Duodenal mucosa (tissue), 2 donors: ENCODE results near the gene DNTT.
A peak's percentile ranks its signal among the peaks of the same experiment; 100 is the strongest.

Source experiments
- H3K27ac ChIP-seq: one replicate; pipeline ENCODE4 v1.7.0; 2013; ENCODE audit warnings: low read depth, low read length
- H3K27me3 ChIP-seq, 2 donors: one replicate each; pipeline ENCODE4 v1.7.0; 2013; ENCODE audit warnings: low read length in 2 of 2, control low read depth in 1 of 2; ENCODE audit not compliant: insufficient read depth in 2 of 2, control insufficient read depth in 1 of 2
- H3K36me3 ChIP-seq, 2 donors: one replicate each; pipeline ENCODE4 v1.7.0; 2013; ENCODE audit warnings: low read length in 2 of 2, control low read depth in 1 of 2; ENCODE audit not compliant: insufficient read depth in 2 of 2, control insufficient read depth in 1 of 2
- H3K4me1 ChIP-seq, 2 donors: one replicate each; pipeline ENCODE4 v1.7.0; 2013; ENCODE audit warnings: low read length in 2 of 2, control low read depth in 1 of 2; ENCODE audit not compliant: insufficient read depth in 2 of 2, control insufficient read depth in 1 of 2
- H3K4me3 ChIP-seq, 2 donors: one replicate each; pipeline ENCODE4 v1.7.0; 2013; ENCODE audit warnings: low read length in 2 of 2, low read depth in 1 of 2
- H3K9ac ChIP-seq, 2 donors: one replicate each; pipeline ENCODE4 v1.7.0; 2013; ENCODE audit warnings: low read length in 2 of 2, low read depth in 1 of 2
- H3K9me3 ChIP-seq, 2 donors: one replicate each; pipeline ENCODE4 v1.7.0; 2013; ENCODE audit warnings: low read length in 2 of 2, control low read depth in 1 of 2; ENCODE audit not compliant: control insufficient read depth in 1 of 2

Gene DNTT

GRCh38 chr10:96275685-96276418 lies 28.4 kb upstream of the DNTT start:
- Histone ChIP-seq H3K9me3 (no peaks in the 10 kb centered on the region), H3K27ac (no peak overlapping the region), H3K4me3 (no peak overlapping the region), H3K9ac (no peak overlapping the region), H3K27me3 (no peaks in the 10 kb centered on the region), H3K4me1 (peaks cover 28 to 34% of the 10 kb centered on the region in 2 donors), H3K36me3 (no peaks in the 10 kb centered on the region)

DNA sequence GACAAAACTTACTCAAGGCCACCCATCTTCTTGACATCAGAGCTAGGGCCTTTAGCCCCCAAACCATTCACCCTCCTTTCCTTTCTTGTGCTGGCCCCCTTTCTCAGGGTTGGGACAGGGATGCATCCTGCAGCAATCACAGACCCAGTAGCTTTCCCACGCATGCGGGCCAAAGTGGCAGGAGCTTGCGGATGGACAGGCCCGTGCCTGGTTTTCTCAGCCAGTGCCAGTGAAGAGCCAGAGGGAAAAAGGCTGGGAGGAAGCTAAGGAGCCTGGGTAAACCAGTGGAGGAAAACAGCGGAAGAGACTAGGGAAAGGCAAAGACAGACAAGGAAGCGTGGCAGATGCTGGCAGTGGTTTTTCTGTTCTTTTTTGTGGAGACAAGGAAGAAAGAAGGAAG lies 27.8 kb upstream of the DNTT start:
- Histone ChIP-seq H3K27me3 (no peaks in the 10 kb centered on the region), H3K4me1 (peaks cover 28 to 34% of the 10 kb centered on the region in 2 donors), H3K27ac (no peak overlapping the region), H3K36me3 (no peaks in the 10 kb centered on the region), H3K9me3 (no peaks in the 10 kb centered on the region), H3K4me3 (no peak overlapping the region), H3K9ac (no peak overlapping the region)

DNA sequence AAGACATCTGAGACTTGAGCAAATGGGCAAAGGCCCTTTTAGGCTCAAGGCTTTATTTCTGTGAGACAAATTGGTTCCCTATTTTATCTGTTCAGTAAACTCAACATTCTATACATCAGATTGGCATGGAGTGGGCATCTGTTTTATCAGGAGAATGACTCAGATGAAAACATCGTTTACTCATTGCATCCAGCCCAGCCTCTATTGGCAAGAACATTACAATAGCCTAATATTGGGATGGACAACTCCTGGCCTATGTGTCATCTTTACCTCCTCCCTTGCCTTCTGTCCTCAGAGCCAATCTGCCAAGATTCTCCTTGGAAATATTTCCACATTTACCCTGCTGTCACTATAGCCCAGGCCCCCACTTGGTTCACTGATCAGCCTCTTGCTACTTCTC lies 27.4 kb upstream of the DNTT start:
- H3K4me1 ChIP-seq = peaks cover 26 to 30% of the 10 kb centered on the region in 2 donors
- H3K36me3 ChIP-seq = no peaks in the 10 kb centered on the region
- no peak overlapping the region for H3K27ac ChIP-seq
- H3K27me3 ChIP-seq = no peaks in the 10 kb centered on the region
- H3K9ac ChIP-seq = no peak overlapping the region
- H3K9me3 ChIP-seq = no peaks in the 10 kb centered on the region
- no peak overlapping the region for H3K4me3 ChIP-seq

GRCh38 chr10:96279191-96279641 lies 25.0 kb upstream of the DNTT start:
- Histone ChIP-seq H3K4me1 (peaks cover 12 to 14% of the 10 kb centered on the region in 2 donors), H3K27ac (no peak overlapping the region), H3K27me3 (no peaks in the 10 kb centered on the region), H3K4me3 (no peak overlapping the region), H3K9ac (no peak overlapping the region), H3K9me3 (no peaks in the 10 kb centered on the region), H3K36me3 (no peaks in the 10 kb centered on the region)

- Histone ChIP-seq H3K4me1 (peaks cover 8 to 17% of the 10 kb centered on the region in 2 donors), H3K9me3 (no peaks in the 10 kb centered on the region), H3K4me3 (no peak overlapping the region), H3K27me3 (no peaks in the 10 kb centered on the region), H3K27ac (no peak overlapping the region), H3K36me3 (no peaks in the 10 kb centered on the region), H3K9ac (no peak overlapping the region)
These were observed 23.4 kb upstream of the DNTT start for GRCh38 chr10:96280859-96281258.

DNA sequence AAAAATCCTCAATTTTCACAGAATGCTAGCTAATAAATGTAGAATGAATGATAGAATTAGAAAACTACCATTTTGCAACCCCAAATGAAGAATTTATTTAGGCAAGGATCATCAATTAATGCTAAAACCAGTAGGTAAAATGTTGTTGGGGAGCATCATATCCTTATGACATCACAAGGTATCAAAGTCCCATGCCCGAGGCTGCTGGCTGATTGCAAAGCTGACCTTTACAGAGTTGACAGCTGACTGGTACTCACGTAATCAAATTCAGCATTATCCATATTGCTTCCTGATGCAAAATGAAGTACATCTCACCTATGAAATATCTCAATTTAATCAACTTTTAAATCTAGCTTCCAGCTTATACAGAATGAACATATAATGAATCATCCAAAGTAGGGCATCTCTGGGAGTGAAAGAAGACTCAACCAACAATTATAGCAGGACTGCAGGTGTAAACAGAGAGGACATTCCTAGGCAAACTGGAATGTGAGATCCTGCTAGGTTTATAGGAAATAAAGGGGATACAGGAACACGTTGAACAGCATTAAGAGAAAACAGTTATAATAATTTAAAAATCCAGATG lies 22.7 kb upstream of the DNTT start:
- no peak overlapping the region for H3K4me3 ChIP-seq
- H3K27me3 ChIP-seq = no peaks in the 10 kb centered on the region
- H3K9me3 ChIP-seq = no peaks in the 10 kb centered on the region
- peaks cover 3 to 13% of the 10 kb centered on the region in 2 donors for H3K4me1 ChIP-seq
- H3K27ac ChIP-seq = no peak overlapping the region
- no peaks in the 10 kb centered on the region for H3K36me3 ChIP-seq
- H3K9ac ChIP-seq = no peak overlapping the region

- H3K27me3 ChIP-seq = no peaks in the 10 kb centered on the region
- no peaks in the 10 kb centered on the region for H3K36me3 ChIP-seq
- H3K27ac ChIP-seq = no peak overlapping the region
- no peak overlapping the region for H3K9ac ChIP-seq
- H3K4me3 ChIP-seq = no peak overlapping the region
- H3K4me1 ChIP-seq = peaks cover 17 to 23% of the 10 kb centered on the region in 2 donors
- H3K9me3 ChIP-seq = no peaks in the 10 kb centered on the region
These were observed 20.9 kb upstream of the DNTT start for GRCh38 chr10:96283351-96283750.

GRCh38 chr10:96283756-96284155 lies 20.5 kb upstream of the DNTT start:
- H3K4me3 ChIP-seq = no peak overlapping the region
- no peaks in the 10 kb centered on the region for H3K27me3 ChIP-seq
- H3K9me3 ChIP-seq = no peaks in the 10 kb centered on the region
- H3K9ac ChIP-seq = no peak overlapping the region
- H3K27ac ChIP-seq = no peak overlapping the region
- H3K4me1 ChIP-seq = peaks cover 18 to 24% of the 10 kb centered on the region in 2 donors
- no peaks in the 10 kb centered on the region for H3K36me3 ChIP-seq

DNA sequence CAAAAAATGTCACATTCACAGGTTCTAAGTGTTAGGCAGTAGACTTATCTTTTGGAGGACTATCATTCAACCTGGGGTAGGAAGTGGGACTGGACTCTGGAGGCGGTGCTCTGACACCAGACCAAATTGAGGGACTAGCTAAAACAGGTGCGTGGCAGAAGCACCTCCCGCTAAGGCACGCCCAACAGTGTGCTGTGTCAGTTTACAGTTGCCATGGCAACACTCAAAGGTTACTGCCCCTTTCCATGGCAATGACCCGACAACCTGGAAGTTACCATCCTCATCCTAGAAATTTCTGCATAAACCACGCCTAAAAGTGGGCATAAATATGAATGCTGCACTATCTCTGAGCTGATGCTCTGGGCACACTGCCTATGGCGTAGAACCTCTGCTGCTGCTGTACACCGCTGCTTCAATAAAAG lies 18.9 kb upstream of the DNTT start:
- H3K36me3 ChIP-seq = no peaks in the 10 kb centered on the region
- H3K9me3 ChIP-seq = no peaks in the 10 kb centered on the region
- peaks cover 18 to 24% of the 10 kb centered on the region in 2 donors for H3K4me1 ChIP-seq
- no peak overlapping the region for H3K9ac ChIP-seq
- H3K27ac ChIP-seq = no peak overlapping the region
- no peaks in the 10 kb centered on the region for H3K27me3 ChIP-seq
- no peak overlapping the region for H3K4me3 ChIP-seq

GRCh38 chr10:96287392-96288105 lies 16.7 kb upstream of the DNTT start:
- peak overlapping the region; percentile 16 to 57 for H3K4me3 ChIP-seq
- no peaks in the 10 kb centered on the region for H3K36me3 ChIP-seq
- H3K27ac ChIP-seq = peak overlapping the region; percentile 71
- peak overlapping the region in 1 of 2 donors; percentile 18 for H3K9ac ChIP-seq
- H3K27me3 ChIP-seq = no peaks in the 10 kb centered on the region
- peaks cover 18 to 28% of the 10 kb centered on the region in 2 donors for H3K4me1 ChIP-seq
- H3K9me3 ChIP-seq = no peaks in the 10 kb centered on the region
